MM.1S (cell line): ENCODE data around the gene DNPH1.

Experiments
- EZH2 ChIP-seq: fragments of 300-600 bp; sonication (generic); optimal IDR thresholded peaks from 2 replicates; pipeline ENCODE3; 2017; ENCODE audit warnings: low read depth, mild to moderate bottlenecking, antibody characterized with exemption, low read length, mixed read lengths
- TF ChIP-seq, protein P1 (sequence below): fragments of 300-600 bp; sonication (generic); IDR thresholded peaks from 2 replicates; pipeline ENCODE4 v1.5.1; 2016; ENCODE audit warnings: antibody characterized with exemption, low read length, mixed read lengths

GRCh38 chr6:43278524-43279078 is 49.3 kb upstream of the DNPH1 start:
- TF ChIP-seq, protein P1, sequence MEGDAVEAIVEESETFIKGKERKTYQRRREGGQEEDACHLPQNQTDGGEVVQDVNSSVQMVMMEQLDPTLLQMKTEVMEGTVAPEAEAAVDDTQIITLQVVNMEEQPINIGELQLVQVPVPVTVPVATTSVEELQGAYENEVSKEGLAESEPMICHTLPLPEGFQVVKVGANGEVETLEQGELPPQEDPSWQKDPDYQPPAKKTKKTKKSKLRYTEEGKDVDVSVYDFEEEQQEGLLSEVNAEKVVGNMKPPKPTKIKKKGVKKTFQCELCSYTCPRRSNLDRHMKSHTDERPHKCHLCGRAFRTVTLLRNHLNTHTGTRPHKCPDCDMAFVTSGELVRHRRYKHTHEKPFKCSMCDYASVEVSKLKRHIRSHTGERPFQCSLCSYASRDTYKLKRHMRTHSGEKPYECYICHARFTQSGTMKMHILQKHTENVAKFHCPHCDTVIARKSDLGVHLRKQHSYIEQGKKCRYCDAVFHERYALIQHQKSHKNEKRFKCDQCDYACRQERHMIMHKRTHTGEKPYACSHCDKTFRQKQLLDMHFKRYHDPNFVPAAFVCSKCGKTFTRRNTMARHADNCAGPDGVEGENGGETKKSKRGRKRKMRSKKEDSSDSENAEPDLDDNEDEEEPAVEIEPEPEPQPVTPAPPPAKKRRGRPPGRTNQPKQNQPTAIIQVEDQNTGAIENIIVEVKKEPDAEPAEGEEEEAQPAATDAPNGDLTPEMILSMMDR: no peak
- TF ChIP-seq EZH2: no peak
